ENCODE results near the gene KIFC1.

The KIFC1 gene

GRCh38 chr6:33429750-33430052, 38.1 kb downstream of the KIFC1 start:
- no peak overlapping the region for H3K4me3 ChIP-seq (ENCODE audit: low read depth, low read length)
- no peak for TF ChIP-seq CTCF (IDR thresholded peaks at IDR 0.05; ENCODE audit: insufficient read depth, low read depth, low read length, missing control alignments)

GRCh38 chr6:33430334-33430733, 38.7 kb downstream of the KIFC1 start:
- no peak overlapping the region for H3K4me3 ChIP-seq (ENCODE audit: low read depth, low read length)
- DNase-seq (ENCODE audit: low read depth) = peak; percentile 57
- no peak for TF ChIP-seq CTCF (IDR thresholded peaks at IDR 0.05; ENCODE audit: insufficient read depth, low read depth, low read length, missing control alignments)

More at GRCh38 chr6:33429750-33430052, 38.1 kb downstream of the KIFC1 start:
- no peak for DNase-seq (ENCODE audit: low read depth)

- peak overlapping the region; percentile 15 for H3K4me3 ChIP-seq (ENCODE audit: low read depth, low read length)
- TF ChIP-seq CTCF (IDR thresholded peaks at IDR 0.05; ENCODE audit: insufficient read depth, low read depth, low read length, missing control alignments) = no peak
- DNase-seq (ENCODE audit: low read depth) = peak; percentile 88
Observed at GRCh38 chr6:33430991-33431879, 39.6 kb downstream of the KIFC1 start.

GRCh38 chr6:33431880-33432541, 40.4 kb downstream of the KIFC1 start:
- TF ChIP-seq CTCF (IDR thresholded peaks at IDR 0.05; ENCODE audit: insufficient read depth, low read depth, low read length, missing control alignments) = no peak
- peak; percentile 36 for DNase-seq (ENCODE audit: low read depth)
- H3K4me3 ChIP-seq (ENCODE audit: low read depth, low read length) = peak overlapping the region; percentile 15

- no peak for TF ChIP-seq CTCF (IDR thresholded peaks at IDR 0.05; ENCODE audit: insufficient read depth, low read depth, low read length, missing control alignments)
- DNase-seq (ENCODE audit: low read depth) = no peak
- H3K4me3 ChIP-seq (ENCODE audit: low read depth, low read length) = no peak overlapping the region
Observed at GRCh38 chr6:33432546-33432945, 40.9 kb downstream of the KIFC1 start.

GRCh38 chr6:33433001-33433543, 41.4 kb downstream of the KIFC1 start:
- no peak for TF ChIP-seq CTCF (IDR thresholded peaks at IDR 0.05; ENCODE audit: insufficient read depth, low read depth, low read length, missing control alignments)
- no peak for DNase-seq (ENCODE audit: low read depth)
- no peak overlapping the region for H3K4me3 ChIP-seq (ENCODE audit: low read depth, low read length)
